Hematopoietic multipotent progenitor cell treated with erythropoietin and hydrocortisone succinate and interleukin-3 and kit ligand, for 6 days (in vitro differentiated cells): ENCODE measurements around the gene FGF14.
A peak's percentile ranks its signal among the peaks of the same experiment; 100 is the strongest.

Experiments
- DNase-seq: peaks from one replicate; pipeline ENCODE4 v3.0.0-alpha.2; 2015

The FGF14 gene

GRCh38 chr13:102401766-102402165 is at the start of gene FGF14:
FGF14 (minus strand) TSS chr13:102402048.
- DNase-seq, result no peak

GRCh38 chr13:102443249-102443648 is 41.4 kb upstream of the FGF14 start:
- no peak for DNase-seq

- DNase-seq, result no peak
Measured at GRCh38 chr13:102441085-102441484, 39.2 kb upstream of the FGF14 start.

GRCh38 chr13:102440259-102440936 is 38.5 kb upstream of the FGF14 start:
- peak; percentile 6 for DNase-seq

- DNase-seq, result no peak
Measured at GRCh38 chr13:102422690-102423089, 20.8 kb upstream of the FGF14 start.

GRCh38 chr13:102405499-102406100 is 3.8 kb upstream of the FGF14 start:
- peak; percentile 68 for DNase-seq

- DNase-seq, result peak; percentile 32
Measured at GRCh38 chr13:102402290-102402689, 442 bp upstream of the FGF14 start.

- no peak for DNase-seq
Measured at GRCh38 chr13:102401265-102401664, 583 bp downstream of the FGF14 start.

- DNase-seq, result no peak
Measured at GRCh38 chr13:102400675-102401145, 1.1 kb downstream of the FGF14 start.

- DNase-seq, result peak; percentile 53
Measured at GRCh38 chr13:102399791-102400674, 1.8 kb downstream of the FGF14 start.

GRCh38 chr13:102395939-102396338 is 5.9 kb downstream of the FGF14 start:
- no peak for DNase-seq

GRCh38 chr13:102395174-102395573 is 6.7 kb downstream of the FGF14 start:
- no peak for DNase-seq

GRCh38 chr13:102394158-102395053 is 7.4 kb downstream of the FGF14 start:
- DNase-seq, result peak; percentile 96

- no peak for DNase-seq
Measured at GRCh38 chr13:102392481-102393209, 9.2 kb downstream of the FGF14 start.

- no peak for DNase-seq
Measured at GRCh38 chr13:102386461-102386860, 15.4 kb downstream of the FGF14 start.

GRCh38 chr13:102380012-102380411 is 21.8 kb downstream of the FGF14 start:
- no peak for DNase-seq

GRCh38 chr13:102376318-102376717 is 25.5 kb downstream of the FGF14 start:
- no peak for DNase-seq

GRCh38 chr13:102374726-102375125 is 27.1 kb downstream of the FGF14 start:
- DNase-seq, result no peak

GRCh38 chr13:102374233-102374632 is 27.6 kb downstream of the FGF14 start:
- DNase-seq, result no peak

GRCh38 chr13:102373221-102373620 is 28.6 kb downstream of the FGF14 start:
- DNase-seq, result no peak

GRCh38 chr13:102369302-102369701 is 32.5 kb downstream of the FGF14 start:
- DNase-seq, result no peak

- DNase-seq, result no peak
Measured at GRCh38 chr13:102367836-102368235, 34.0 kb downstream of the FGF14 start.
